Psoas muscle (tissue), 8 donors: ENCODE results near the gene BEX2. TPM values are rescaled to one million over a fixed set of nuclear protein-coding genes. Genes with fewer than 3 reads are reported as not detected.

Experiments
- ATAC-seq, 4 donors: fragments of 200-7000 bp; cut with Tn5 transposase; one replicate each; pipeline ENCODE4 v1.9.1; 2020; ENCODE audit warnings: moderate library complexity in 3 of 4, mild to moderate bottlenecking in 2 of 4
- DNase-seq, 2 donors: peaks; one replicate each; pipeline ENCODE4 v3.0.0-alpha.2; 2020
- H3K27ac ChIP-seq: fragments of 200-600 bp; one replicate; pipeline ENCODE4 v1.8.0; 2022
- H3K27me3 ChIP-seq, 3 donors: fragments of 200-600 bp in 1 of 3; one replicate each; pipeline versions ENCODE4 v1.6.1 to v1.8.0; 2013 to 2022; ENCODE audit warnings: low read length in 2 of 3, mild to moderate bottlenecking in 2 of 3, moderate library complexity in 1 of 3; ENCODE audit not compliant: insufficient read depth in 3 of 3
- H3K36me3 ChIP-seq, 2 donors: fragments of 200-600 bp in 1 of 2; one replicate each; pipeline versions ENCODE4 v1.6.1 to v1.8.0; 2013 to 2022; ENCODE audit warnings: low read depth in 1 of 2, mild to moderate bottlenecking in 1 of 2, moderate library complexity in 1 of 2; ENCODE audit not compliant: insufficient read depth in 1 of 2
- H3K4me1 ChIP-seq: fragments of 200-600 bp; one replicate; pipeline ENCODE4 v1.8.0; 2022
- H3K4me3 ChIP-seq: fragments of 200-600 bp; one replicate; pipeline ENCODE4 v1.8.0; 2022; ENCODE audit warnings: mild to moderate bottlenecking
- H3K9me3 ChIP-seq: fragments of 200-600 bp; one replicate; pipeline ENCODE4 v1.8.0; 2022
- WGBS, 3 donors: extraction: QIAGEN DNeasy Blood & Tissue Kit; methylation state at CpG; one replicate each; pipeline versions ENCODE4 v1.1.6 to v1.1.7; 2013; 5-methylcytosine and 5-hydroxymethylcytosine counted together
- intact Hi-C, 2 donors: fragments of 100-400 bp; cut with DNase I; formaldehyde crosslinking; loops; one replicate each; pipeline versions ENCODE4 v1.11.0 to v1.14.2; 2022
- polyA plus RNA-seq, 3 donors: library from polyadenylated mRNA; stranded (reverse); fragments of 200-250 nt; gene quantifications; one replicate each; pipeline ENCODE4 v1.2.3, GENCODE V29; 2013
- total RNA-seq, 4 donors: library from RNA; stranded (reverse); fragmentation: NEBNext Ultra II Directional in 2 of 4; extraction: Animal tissue kit (Norgen Biotek cat#: 25700) in 2 of 4; gene quantifications; one replicate each; pipeline versions ENCODE4 v1.2.1 to v1.2.4, GENCODE V29; 2021 to 2023
- TF ChIP-seq, protein P1 (sequence below): fragments of 200-600 bp; IDR thresholded peaks from one replicate; pipeline ENCODE4 v1.8.0; 2022; ENCODE audit warnings: antibody characterized with exemption
- donor health status: healthy with polysubstance abuse.
- donor health status: DM: no; HTN: no; CAD: no; lungs with moderate emphysema.
- donor health status: Bipolar disorder and iron deficiency.
- donor health status: healthy.
- donor health status: DM: yes; HTN: yes; CAD: no.
- donor health status: DM: no; HTN: no; CAD: no.
- donor health status: DM: no; HTN: no; CAD: no.
- donor health status: DM: yes; HTN: yes; CAD: no.

The BEX2 gene
- total and polyA plus RNA-seq, 7 donors: 0.21 to 13.2 (median 0.87) TPM

DNA sequence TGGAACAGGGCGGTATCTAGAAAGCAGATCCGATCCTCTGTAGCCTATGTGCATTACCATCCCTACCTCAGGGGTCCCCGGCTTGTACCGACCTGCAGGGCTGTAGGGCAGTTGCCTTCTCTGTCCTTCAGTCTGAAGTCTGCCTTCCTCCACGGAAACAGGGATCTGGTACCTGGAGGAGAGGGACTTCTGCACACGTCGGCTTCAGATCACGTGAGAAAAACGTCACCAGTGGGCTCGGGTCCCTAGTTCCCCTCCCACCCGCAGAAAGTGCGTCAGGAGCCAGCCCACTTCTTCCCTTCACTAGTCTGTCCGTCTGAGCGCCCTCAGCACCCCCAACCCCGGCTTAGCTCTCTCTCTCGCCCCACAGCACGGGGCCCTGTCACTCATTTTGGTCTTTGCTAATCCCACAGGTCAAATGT, 34.2 kb downstream of the BEX2 start, which contains the start of gene TCEAL5:
TCEAL5 (minus strand) TSS at position 170 of the 422 bp plus-strand sequence. CDS start 2,187 bp downstream, outside the sequence.
- H3K4me1 ChIP-seq: no peaks in the 10 kb centered on the region
- peak within 1 kb of the TSS; percentile 18 for H3K4me3 ChIP-seq
- H3K9me3 ChIP-seq: no peaks in the 10 kb centered on the region
- intact Hi-C loops: no loop called here
- TF ChIP-seq, protein P1, sequence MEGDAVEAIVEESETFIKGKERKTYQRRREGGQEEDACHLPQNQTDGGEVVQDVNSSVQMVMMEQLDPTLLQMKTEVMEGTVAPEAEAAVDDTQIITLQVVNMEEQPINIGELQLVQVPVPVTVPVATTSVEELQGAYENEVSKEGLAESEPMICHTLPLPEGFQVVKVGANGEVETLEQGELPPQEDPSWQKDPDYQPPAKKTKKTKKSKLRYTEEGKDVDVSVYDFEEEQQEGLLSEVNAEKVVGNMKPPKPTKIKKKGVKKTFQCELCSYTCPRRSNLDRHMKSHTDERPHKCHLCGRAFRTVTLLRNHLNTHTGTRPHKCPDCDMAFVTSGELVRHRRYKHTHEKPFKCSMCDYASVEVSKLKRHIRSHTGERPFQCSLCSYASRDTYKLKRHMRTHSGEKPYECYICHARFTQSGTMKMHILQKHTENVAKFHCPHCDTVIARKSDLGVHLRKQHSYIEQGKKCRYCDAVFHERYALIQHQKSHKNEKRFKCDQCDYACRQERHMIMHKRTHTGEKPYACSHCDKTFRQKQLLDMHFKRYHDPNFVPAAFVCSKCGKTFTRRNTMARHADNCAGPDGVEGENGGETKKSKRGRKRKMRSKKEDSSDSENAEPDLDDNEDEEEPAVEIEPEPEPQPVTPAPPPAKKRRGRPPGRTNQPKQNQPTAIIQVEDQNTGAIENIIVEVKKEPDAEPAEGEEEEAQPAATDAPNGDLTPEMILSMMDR: no peak
- DNase-seq (peak in 1 of 2 donors; percentile 30), ATAC-seq (no peak)
- WGBS, 3 donors: 2 to 18% (median 3%) methylated on average over 10 to 17 of the region's 17 CpGs
- peaks cover 0 to 79% (median 0%) of the 10 kb centered on the region in 3 donors for H3K27me3 ChIP-seq
- no peak within 1 kb of the TSS for H3K27ac ChIP-seq
- H3K36me3 ChIP-seq: no peaks in the 10 kb centered on the region

DNA sequence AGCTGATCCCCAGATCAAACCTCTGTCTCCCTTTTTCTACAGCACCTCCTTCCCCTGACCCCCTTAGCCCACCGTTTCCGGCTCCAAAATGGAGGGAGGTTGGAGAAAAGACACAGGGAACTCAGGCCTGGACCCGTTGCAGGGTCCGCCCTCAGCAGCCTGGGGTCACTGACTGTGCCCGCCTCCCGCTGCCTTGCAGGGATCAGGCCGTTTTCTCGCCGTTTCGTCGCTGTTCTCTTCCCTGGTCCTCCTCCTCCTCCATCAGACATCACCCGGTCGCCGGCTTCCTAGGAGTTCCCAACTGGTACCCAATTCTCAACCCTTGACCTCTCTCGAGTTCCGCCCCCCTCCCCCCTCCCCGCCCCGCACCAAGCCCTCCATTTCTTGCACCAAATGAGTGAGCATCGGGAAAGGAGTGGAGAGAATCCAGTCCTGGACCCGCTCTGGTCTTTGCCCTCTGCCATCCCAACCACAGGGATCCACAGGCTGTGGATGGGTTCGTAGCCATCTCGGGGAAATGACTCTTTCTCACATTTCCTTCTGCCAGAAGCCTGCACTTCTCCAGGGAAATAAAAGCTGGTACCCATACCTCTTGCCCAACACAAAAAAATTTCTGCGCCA, 34.7 kb downstream of the BEX2 start:
- DNase-seq (peak in 1 of 2 donors; percentile 40), ATAC-seq (no peak)
- intact Hi-C loops: no loop called here
- TF ChIP-seq, protein P1: no peak
- 0 to 37% (median 7%) methylated on average over 9 to 23 of the region's 23 CpGs for WGBS, 3 donors
- Histone ChIP-seq H3K27ac (no peak overlapping the region), H3K4me1 (no peaks in the 10 kb centered on the region), H3K36me3 (no peaks in the 10 kb centered on the region), H3K4me3 (peak overlapping the region; percentile 18), H3K27me3 (peaks cover 0 to 79% (median 0%) of the 10 kb centered on the region in 3 donors), H3K9me3 (no peaks in the 10 kb centered on the region)

DNA sequence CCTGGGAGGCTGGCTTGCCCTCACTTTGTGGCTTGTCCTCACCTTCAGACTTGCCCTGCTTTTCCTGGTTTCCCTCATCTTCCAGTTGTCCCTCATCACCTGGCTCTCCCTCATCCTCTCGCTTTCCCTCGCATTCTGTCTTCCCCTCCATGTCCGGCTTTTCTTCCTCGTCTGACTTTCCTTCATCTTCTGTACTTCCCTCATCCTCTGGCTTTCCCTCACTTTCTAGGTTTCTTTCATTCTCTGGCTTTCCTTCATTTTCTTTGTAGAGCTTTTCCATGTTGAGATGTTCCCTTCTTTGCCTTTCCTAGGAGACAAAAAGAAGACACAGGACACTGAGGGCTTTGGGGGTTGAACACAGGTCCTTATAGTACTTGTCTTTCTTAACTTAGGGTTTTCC, 36.5 kb downstream of the BEX2 start:
- TF ChIP-seq, protein P1: no peak
- 92 to 100% (median 98%) methylated on average over 4 of the region's 4 CpGs for WGBS, 3 donors

More for the DNA sequence above, 36.5 kb downstream of the BEX2 start:
- Histone ChIP-seq H3K9me3 (no peaks in the 10 kb centered on the region), H3K4me1 (no peaks in the 10 kb centered on the region), H3K36me3 (no peaks in the 10 kb centered on the region), H3K4me3 (no peak overlapping the region), H3K27ac (no peak overlapping the region), H3K27me3 (peaks cover 0 to 69% (median 0%) of the 10 kb centered on the region in 3 donors)
- no peak for DNase-seq
- intact Hi-C loops: no loop called here
- ATAC-seq: no peak

Other genes with a start within 250 kb of the BEX2 start
- under 1 TPM in 1 of 4 donors, not detected in 3; 0.48 TPM for gene BEX1, start 246.8 kb downstream of the BEX2 start, total RNA-seq
- gene BEX1, start 246.8 kb downstream of the BEX2 start, polyA plus RNA-seq: under 1 TPM in 2 of 3 donors, not detected in 1; 0.12 to 0.25 TPM
- under 1 TPM in 2 of 4 donors, not detected in 2; 0.15 to 0.32 TPM for gene NXF3, start 217.8 kb downstream of the BEX2 start, total RNA-seq
- gene NXF3, start 217.8 kb downstream of the BEX2 start, polyA plus RNA-seq: under 1 TPM in 1 of 3 donors, not detected in 2; 0.12 TPM
- 1 to 10 TPM; 1.9 to 4.6 (median 2.8) TPM for gene BEX4, start 95.9 kb downstream of the BEX2 start, total RNA-seq
- gene BEX4, start 95.9 kb downstream of the BEX2 start, polyA plus RNA-seq: 1 to 10 TPM; 3.7 to 4.9 (median 4.0) TPM
- gene TCEAL8, start 55.8 kb downstream of the BEX2 start, total RNA-seq: 10 to 100 TPM in 1 of 4 donors, 1 to 10 TPM in 3; 6.6 to 15.8 (median 8.2) TPM
- gene TCEAL8, start 55.8 kb downstream of the BEX2 start, polyA plus RNA-seq: 10 to 100 TPM in 2 of 3 donors, 1 to 10 TPM in 1; 9.5 to 13.9 (median 11.0) TPM
- gene TCEAL5, start 34.2 kb downstream of the BEX2 start, total RNA-seq: not detected
- gene TCEAL5, start 34.2 kb downstream of the BEX2 start, polyA plus RNA-seq: under 1 TPM in 2 of 3 donors, not detected in 1; 0.08 to 0.09 TPM
- gene TCEAL7, start 19.2 kb upstream of the BEX2 start, total RNA-seq: 10 to 100 TPM in 1 of 4 donors, 1 to 10 TPM in 2, under 1 TPM in 1; 0.78 to 11.8 (median 1.1) TPM
- gene TCEAL7, start 19.2 kb upstream of the BEX2 start, polyA plus RNA-seq: 1 to 10 TPM; 1.3 to 1.4 (median 1.4) TPM
- gene TCEAL9, start 45.5 kb upstream of the BEX2 start, total RNA-seq: 1 to 10 TPM; 3.4 to 9.1 (median 5.0) TPM
- 10 to 100 TPM; 11.0 to 15.1 (median 13.3) TPM for gene TCEAL9, start 45.5 kb upstream of the BEX2 start, polyA plus RNA-seq
- gene BEX3, start 65.5 kb upstream of the BEX2 start, total RNA-seq: 10 to 100 TPM in 1 of 4 donors, 1 to 10 TPM in 3; 7.1 to 24.4 (median 8.8) TPM
- gene BEX3, start 65.5 kb upstream of the BEX2 start, polyA plus RNA-seq: 10 to 100 TPM in 2 of 3 donors, 1 to 10 TPM in 1; 6.2 to 12.7 (median 10.8) TPM
- gene RAB40A, start 208.5 kb upstream of the BEX2 start, total RNA-seq: under 1 TPM in 1 of 4 donors, not detected in 3; 0.14 TPM
- gene RAB40A, start 208.5 kb upstream of the BEX2 start, polyA plus RNA-seq: under 1 TPM in 1 of 3 donors, not detected in 2; 0.06 TPM